Endothelial cell of umbilical vein (primary cell): ENCODE measurements around the gene SYT17. TPM values are rescaled to one million over a fixed set of nuclear protein-coding genes. Genes with fewer than 3 reads are reported as not detected.
"Not testable (repeated sequence)": the region's sequence is repeated elsewhere in the genome, so short reads cannot be mapped to it uniquely, and the experiment has no call there.

Source experiments
- BruUV-seq: library from RNA; stranded (reverse); fragments of 400-500 nt; replicated peaks from 2 replicates; lab custom pipeline; 2021; lab: Mats Ljungman, UMichigan
- CTCF ChIA-PET: fragments of 300-600, 350-600 bp; sonication (Branson Sonifier 250); formaldehyde crosslinking; loops from one replicate; lab custom pipeline; 2021; ENCODE audit warnings: antibody characterized with exemption, inconsistent platforms; lab: Charles Lee
- POLR2A ChIA-PET: fragments of 300-600, 350-600 bp; sonication (Branson Sonifier 250); formaldehyde crosslinking; loops from one replicate; lab custom pipeline; 2021; ENCODE audit warnings: antibody characterized with exemption, inconsistent platforms; lab: Charles Lee
- DNase-seq: peaks from one replicate; pipeline ENCODE4 v3.0.0-alpha.2; 2011; ENCODE audit warnings: low read depth, low spot score
- FAIRE-seq: peaks from 2 replicates; lab custom pipeline; 2011; peaks lifted over from hg19 to GRCh38; lab: Jason Lieb, UNC
- H2AFZ ChIP-seq: 2 replicates; pipeline ENCODE4 v1.6.0; 2012; ENCODE audit warnings: low read depth, low read length, control low read depth, inconsistent platforms
- H3K27ac ChIP-seq: 2 replicates; pipeline ENCODE4 v1.5.1; 2011; ENCODE audit warnings: low read depth, mild to moderate bottlenecking, control low read depth, low read length, moderate library complexity; ENCODE audit not compliant: insufficient read depth
- H3K27me3 ChIP-seq, 2 experiments: 2 replicates each; pipeline versions ENCODE4 v1.6.0 to v1.6.1; 2011; ENCODE audit warnings: low read length in 2 of 2, mixed read lengths in 1 of 2; ENCODE audit not compliant: control insufficient read depth in 2 of 2, insufficient read depth in 2 of 2
- H3K36me3 ChIP-seq, 2 experiments: 2 replicates in 1 of 2; 3 replicates in 1 of 2; pipeline ENCODE4 v1.5.1; 2011; ENCODE audit warnings: low read length in 2 of 2, mild to moderate bottlenecking in 1 of 2, moderate library complexity in 1 of 2; ENCODE audit not compliant: control insufficient read depth in 2 of 2, insufficient read depth in 2 of 2; ENCODE audit errors: extremely low read depth in 1 of 2
- H3K4me1 ChIP-seq: 3 replicates; pipeline ENCODE4 v1.5.1; 2011; ENCODE audit warnings: mild to moderate bottlenecking, low read length; ENCODE audit not compliant: control insufficient read depth, insufficient read depth; ENCODE audit errors: extremely low read depth
- H3K4me2 ChIP-seq: 2 replicates; pipeline ENCODE4 v1.6.1; 2011; ENCODE audit warnings: low read length, control low read depth, mixed read lengths; ENCODE audit not compliant: insufficient read depth
- H3K4me3 ChIP-seq, 3 experiments: fragments of 200-600 bp in 1 of 3; sonication (generic), shearing (Covaris generic) in 1 of 3; replicated peaks in 1 of 3; 2 replicates each; pipeline ENCODE4 v1.5.1; 2011 to 2016; ENCODE audit warnings: control low read depth in 3 of 3, low read length in 3 of 3, mild to moderate bottlenecking in 2 of 3, inconsistent platforms in 1 of 3, low read depth in 1 of 3, moderate library complexity in 1 of 3; ENCODE audit not compliant: insufficient read depth in 1 of 3
- H3K79me2 ChIP-seq: 2 replicates; pipeline ENCODE4 v1.6.0; 2012; ENCODE audit warnings: low read length, inconsistent platforms; ENCODE audit not compliant: control insufficient read depth, insufficient read depth
- H3K9ac ChIP-seq: replicated peaks from 2 replicates; pipeline ENCODE3; 2011; ENCODE audit warnings: low read length, control low read depth; ENCODE audit not compliant: insufficient read depth; ENCODE audit errors: extremely low read depth
- H3K9me1 ChIP-seq: replicated peaks from 3 replicates; pipeline ENCODE4 v1.6.0; 2011; ENCODE audit warnings: mild to moderate bottlenecking, low read length; ENCODE audit not compliant: control insufficient read depth, insufficient read depth; ENCODE audit errors: extremely low read depth
- H3K9me3 ChIP-seq: replicated peaks from 2 replicates; pipeline ENCODE4 v1.5.1; 2012; ENCODE audit warnings: low read length, inconsistent platforms; ENCODE audit not compliant: control insufficient read depth, insufficient read depth
- H4K20me1 ChIP-seq: replicated peaks from 2 replicates; pipeline ENCODE3; 2011; ENCODE audit warnings: mild to moderate bottlenecking, low read length; ENCODE audit not compliant: control insufficient read depth, insufficient read depth; ENCODE audit errors: extremely low read depth
- CTCF ChIP-seq, 2 donors: IDR thresholded peaks; 1 replicate in 1 of 2; 2 replicates in 1 of 2; pipeline ENCODE4 v1.5.1; 2011; ENCODE audit warnings: low read length in 2 of 2, mild to moderate bottlenecking in 2 of 2, moderate library complexity in 2 of 2, control low read depth in 1 of 2, inconsistent platforms in 1 of 2, low read depth in 1 of 2; ENCODE audit not compliant: insufficient read depth in 1 of 2; ENCODE audit errors: extremely low read depth in 1 of 2
- EZH2 ChIP-seq: IDR thresholded peaks from 2 replicates; pipeline ENCODE4 v1.6.1; 2012; ENCODE audit warnings: borderline replicate concordance, low read depth, mild to moderate bottlenecking, moderate library complexity, low read length, inconsistent platforms; ENCODE audit not compliant: severe bottlenecking
- FOS ChIP-seq: IDR thresholded peaks from 2 replicates; pipeline ENCODE4 v1.6.1; 2011; ENCODE audit warnings: mild to moderate bottlenecking, low read length, moderate library complexity, borderline replicate concordance; ENCODE audit not compliant: insufficient read depth
- GATA2 ChIP-seq: IDR thresholded peaks from 2 replicates; pipeline ENCODE4 v1.7.0; 2011; ENCODE audit warnings: low read depth, mild to moderate bottlenecking, moderate library complexity, mixed read lengths, low read length; ENCODE audit not compliant: insufficient read length, insufficient read depth
- JUN ChIP-seq: IDR thresholded peaks from 2 replicates; pipeline ENCODE4 v1.6.1; 2011; ENCODE audit warnings: borderline replicate concordance, low read depth; ENCODE audit not compliant: insufficient read length, insufficient read depth
- MAX ChIP-seq: IDR thresholded peaks from 2 replicates; pipeline ENCODE4 v1.6.1; 2011; ENCODE audit not compliant: insufficient read depth, insufficient read length
- MYC ChIP-seq: IDR thresholded peaks from one replicate; pipeline ENCODE4 v1.6.1; 2011; ENCODE audit warnings: mild to moderate bottlenecking, low read depth, low read length
- POLR2A ChIP-seq: IDR thresholded peaks from 2 replicates; pipeline ENCODE4 v1.6.1; 2012; ENCODE audit warnings: low read depth, mild to moderate bottlenecking, control low read depth, low read length
- POLR2AphosphoS5 ChIP-seq: IDR thresholded peaks from 2 replicates; pipeline ENCODE4 v1.6.1; 2012; ENCODE audit warnings: low read depth, mild to moderate bottlenecking, control low read depth, low read length, moderate library complexity; ENCODE audit not compliant: insufficient read depth
- dilution Hi-C: fragments of 300-500 bp; cut with MboI; formaldehyde crosslinking; loops from one replicate; pipeline ENCODE4 v1.15.0; 2019; ENCODE audit warnings: low sequenced_read_pairs; ENCODE audit not compliant: extremely low pct_ligation_motif_present
- intact Hi-C: fragments of 100-400 bp; cut with micrococcal nuclease; formaldehyde crosslinking; loops from one replicate; pipeline ENCODE4 v1.10.0; 2022
- polyA plus RNA-seq, 4 experiments: library from polyadenylated mRNA; depleted of rRNA in 3 of 4; stranded (reverse) in 3 of 4; unstranded in 1 of 4; fragments of >200 nt; gene quantifications; 2 replicates each; pipeline versions ENCODE4 v1.2.1 to v1.2.3, GENCODE V29; 2011 to 2012; ENCODE audit warnings: missing spikeins in 1 of 4
- total RNA-seq: library from RNA; stranded (reverse); gene quantifications from 2 replicates; pipeline ENCODE4 v1.2.3, GENCODE V29; 2021

The SYT17 gene
- total and polyA plus RNA-seq, 2 donors (not counting 3 experiments of a cell fraction or from before 2014, with no cell fraction given), result 1.9 to 4.2 TPM

- dilution Hi-C loops, result no loop called here
- intact Hi-C loops, result no loop called here
- Histone ChIP-seq H3K9ac (no peak overlapping the region), H4K20me1 (no peaks in the 10 kb centered on the region), H3K4me2 (no peak overlapping the region), H2AFZ (no peak overlapping the region), H3K4me3 (no peak overlapping the region), H3K4me1 (peaks cover 17% of the 10 kb centered on the region), H3K79me2 (no peaks in the 10 kb centered on the region), H3K36me3 (no peaks in the 10 kb centered on the region), H3K9me1 (no peaks in the 10 kb centered on the region), H3K9me3 (no peaks in the 10 kb centered on the region), H3K27me3 (no peaks in the 10 kb centered on the region), H3K27ac (no peak overlapping the region)
- ChIA-PET POLR2A (no interaction called here), CTCF (interaction anchor here (1.9 kb wide), 1 partner anchor 101 kb away, joined by 6 read pairs; no protein-coding TSS in a partner anchor)
- TF ChIP-seq POLR2AphosphoS5 (no peak), GATA2 (no peak), CTCF (IDR thresholded peaks at IDR 0.05; ENCODE audit: extremely low read depth in 1 of 2, insufficient read depth in 1 of 2, low read depth in 1 of 2, low read length in 2 of 2) (no peak), MAX (no peak), EZH2 (no peak), FOS (no peak), POLR2A (no peak), JUN (no peak), MYC (no peak)
- FAIRE-seq (no peak), DNase-seq (no peak)
- no TSS peak for BruUV-seq
Measured at GRCh38 chr16:19186408-19186807, 18.4 kb downstream of the SYT17 start.

DNA sequence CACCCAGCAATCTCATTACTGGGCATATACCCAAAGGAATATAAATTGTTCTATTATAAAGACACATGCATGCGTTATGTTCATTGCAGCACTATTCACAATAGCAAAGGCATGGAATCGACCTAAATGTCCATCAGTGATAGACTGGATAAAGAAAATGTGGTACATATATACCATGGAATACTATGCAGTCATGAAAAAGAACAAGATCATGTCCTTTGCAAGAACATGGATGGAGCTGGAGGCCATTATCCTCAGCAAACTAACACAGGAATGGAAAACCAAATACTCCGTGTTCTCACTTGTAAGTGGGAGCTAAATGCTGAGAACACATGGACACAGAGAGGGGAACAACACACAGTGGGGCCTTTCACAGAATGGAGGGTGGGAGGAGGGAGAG lies 19.9 kb downstream of the SYT17 start:
- POLR2A ChIA-PET, intact Hi-C loops: not testable (repeated sequence)

More for the DNA sequence above, 19.9 kb downstream of the SYT17 start:
- H2AFZ ChIP-seq, H4K20me1 ChIP-seq, H3K4me3 ChIP-seq, H3K27ac ChIP-seq, BruUV-seq, DNase-seq, H3K9ac ChIP-seq, H3K4me2 ChIP-seq, H3K9me1 ChIP-seq, FAIRE-seq, H3K36me3 ChIP-seq, H3K27me3 ChIP-seq, dilution Hi-C loops, H3K79me2 ChIP-seq, H3K9me3 ChIP-seq: not testable (repeated sequence)
- CTCF ChIA-PET, result interaction anchor here (1.0 to 1.9 kb wide), 2 partner anchors 8 to 102 kb away, joined by 6 to 8 read pairs; no protein-coding TSS in a partner anchor
- peaks cover 17% of the 10 kb centered on the region for H3K4me1 ChIP-seq
